AG10803 (cell line): ENCODE measurements around the gene ZNF417.
"Not testable (repeated sequence)": the region's sequence is repeated elsewhere in the genome, so short reads cannot be mapped to it uniquely, and the experiment has no call there.

Experiments used
- DNase-seq: peaks from one replicate; pipeline ENCODE4 v3.0.0; 2010; ENCODE audit warnings: low read depth
- H3K4me3 ChIP-seq: 2 replicates; pipeline ENCODE4 v1.5.1; 2011; ENCODE audit warnings: mild to moderate bottlenecking, low read length, control low read depth
- CTCF ChIP-seq: conservative IDR thresholded peaks from 2 replicates; pipeline ENCODE4 v1.5.1; 2011; ENCODE audit warnings: mild to moderate bottlenecking, low read length, control low read depth, inconsistent platforms

Gene ZNF417

DNA sequence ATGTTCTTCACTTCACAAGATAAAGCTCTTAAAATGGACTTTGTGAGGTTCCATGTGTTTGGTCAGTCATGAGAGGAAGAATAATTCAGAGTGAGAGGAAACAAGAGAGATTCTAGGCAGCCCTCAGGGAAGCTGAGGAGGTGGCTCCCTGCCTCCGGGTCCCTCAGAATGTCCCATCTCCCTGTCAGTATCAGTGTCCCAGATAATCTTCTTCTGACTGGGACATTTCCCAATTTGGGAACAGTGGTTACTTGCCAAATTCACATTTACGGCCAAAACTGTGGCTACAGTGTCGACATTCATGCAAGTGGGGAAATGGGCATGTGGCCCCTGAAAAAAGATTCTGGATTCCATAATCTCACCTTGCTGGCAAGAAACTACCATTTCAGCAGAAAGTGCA, 9.0 kb downstream of the ZNF417 start:
- TF ChIP-seq CTCF = no peak
- DNase-seq = no peak
- no peak overlapping the region for H3K4me3 ChIP-seq

DNA sequence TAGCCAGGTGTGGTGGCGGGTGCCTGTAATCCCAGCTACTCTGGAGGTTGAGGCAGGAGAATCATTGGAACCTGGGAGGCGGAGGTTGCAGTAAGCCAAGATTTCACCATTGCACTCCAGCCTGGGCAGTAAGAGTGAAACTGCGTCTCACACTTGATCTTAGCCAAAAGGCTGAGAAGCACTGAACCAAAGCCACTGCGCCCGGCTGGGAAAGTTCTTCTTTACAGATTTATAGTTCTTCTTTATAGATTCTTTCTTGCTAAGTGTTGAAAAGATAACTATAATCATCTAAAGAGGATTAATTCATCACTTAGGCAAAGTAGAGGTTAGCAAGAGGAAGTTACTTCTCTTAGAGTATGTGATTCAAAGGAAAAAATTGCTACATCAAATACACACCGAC, 11.1 kb downstream of the ZNF417 start:
- no peak for TF ChIP-seq CTCF
- no peak for DNase-seq

GRCh38 chr19:57903618-57904184, 12.7 kb downstream of the ZNF417 start:
- H3K4me3 ChIP-seq = no peak overlapping the region
- no peak for DNase-seq
- no peak for TF ChIP-seq CTCF

More for the DNA sequence above, 11.1 kb downstream of the ZNF417 start:
- H3K4me3 ChIP-seq = no peak overlapping the region

DNA sequence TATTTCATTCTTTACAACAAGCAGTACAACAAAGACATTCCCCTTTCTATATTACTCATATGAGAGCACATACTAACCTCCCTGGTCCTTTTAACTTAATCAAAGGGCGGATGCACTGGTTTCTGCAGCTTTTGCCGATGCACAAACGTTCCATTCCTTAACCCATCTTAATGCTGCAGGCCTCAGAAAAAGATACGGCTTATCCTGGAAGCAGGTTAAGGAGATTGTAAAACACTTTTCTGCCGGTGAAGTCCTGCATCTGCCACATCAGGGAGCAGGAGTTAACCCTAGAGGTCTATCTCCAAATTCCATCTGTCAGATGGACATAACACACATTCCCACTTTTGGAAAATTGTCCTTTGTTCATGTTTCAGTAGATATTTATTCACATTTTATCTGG, 16.1 kb downstream of the ZNF417 start:
- no peak for TF ChIP-seq CTCF
- no peak for DNase-seq
- no peak overlapping the region for H3K4me3 ChIP-seq

- peak; percentile 84 for DNase-seq
- not testable (repeated sequence) for H3K4me3 ChIP-seq
These were observed 25.7 kb downstream of the ZNF417 start for GRCh38 chr19:57890706-57891105.

DNA sequence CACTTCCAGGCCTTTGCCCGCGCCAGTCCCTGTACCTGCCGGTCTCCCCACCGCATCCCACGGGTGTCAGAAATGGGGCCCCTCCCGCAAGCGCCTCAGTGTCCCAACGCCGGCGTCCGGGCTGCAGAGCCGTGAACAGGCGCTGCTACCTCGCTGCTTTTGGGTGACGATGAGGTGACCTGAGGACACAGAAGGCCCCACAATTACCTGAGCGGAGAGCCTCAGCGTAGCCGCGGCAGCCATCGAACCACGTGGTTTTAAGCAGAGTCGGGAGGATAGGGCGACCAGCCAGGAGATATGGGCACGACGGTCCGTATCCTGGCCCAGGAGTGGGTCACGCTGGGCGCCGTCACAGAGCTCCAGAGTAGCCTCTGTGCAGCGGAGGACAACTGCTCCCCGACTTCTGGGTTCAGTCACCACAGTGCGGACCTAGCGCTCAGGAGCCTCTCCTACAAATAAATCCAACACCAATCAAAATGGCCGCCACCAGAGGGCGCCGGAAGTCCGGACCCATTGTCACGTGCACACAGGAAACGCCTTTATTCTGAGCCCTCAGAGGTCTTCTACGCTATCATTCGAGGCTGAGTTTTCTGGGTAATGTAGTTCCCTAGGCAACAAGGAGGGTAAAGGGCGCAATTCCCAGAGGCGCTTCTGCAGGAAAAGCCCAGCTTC, 27.7 kb downstream of the ZNF417 start, which contains the start of gene ZNF814:
Gene ZNF814, minus strand, starts transcription at position 478 of the 672 bp plus-strand sequence. Its CDS starts 235 bp downstream, at position 243.
- peak within 1 kb of the TSS; percentile 92 for H3K4me3 ChIP-seq
- DNase-seq = peak; percentile 79
- TF ChIP-seq CTCF = peak; percentile 41

GRCh38 chr19:57888107-57888559, 28.3 kb downstream of the ZNF417 start:
- TF ChIP-seq CTCF = no peak
- no peak for DNase-seq
- peak overlapping the region; percentile 92 for H3K4me3 ChIP-seq
